Measurements from ENCODE around the gene GRM7.

The GRM7 gene

GRCh38 chr3:7573330-7573729, 712.4 kb downstream of the GRM7 start:
- no peak for TF ChIP-seq CTCF (IDR thresholded peaks at IDR 0.05; ENCODE audit: low read depth, low read length)
- no peak for DNase-seq (ENCODE audit: extremely low read depth, low read depth)

- DNase-seq (ENCODE audit: extremely low read depth, low read depth) = no peak
- no peak for TF ChIP-seq CTCF (IDR thresholded peaks at IDR 0.05; ENCODE audit: low read depth, low read length)
Observed at GRCh38 chr3:7574435-7574834, 713.5 kb downstream of the GRM7 start.

- no peak for DNase-seq (ENCODE audit: extremely low read depth, low read depth)
- no peak for TF ChIP-seq CTCF (IDR thresholded peaks at IDR 0.05; ENCODE audit: low read depth, low read length)
Observed at GRCh38 chr3:7576071-7576470, 715.2 kb downstream of the GRM7 start.

- no peak for TF ChIP-seq CTCF (IDR thresholded peaks at IDR 0.05; ENCODE audit: low read depth, low read length)
- no peak for DNase-seq (ENCODE audit: extremely low read depth, low read depth)
Observed at GRCh38 chr3:7576506-7576905, 715.6 kb downstream of the GRM7 start.

- TF ChIP-seq CTCF (IDR thresholded peaks at IDR 0.05; ENCODE audit: low read depth, low read length) = no peak
- no peak for DNase-seq (ENCODE audit: extremely low read depth, low read depth)
Observed at GRCh38 chr3:7577513-7577912, 716.6 kb downstream of the GRM7 start.

GRCh38 chr3:7581831-7582230, 720.9 kb downstream of the GRM7 start:
- no peak for TF ChIP-seq CTCF (IDR thresholded peaks at IDR 0.05; ENCODE audit: low read depth, low read length)
- DNase-seq (ENCODE audit: extremely low read depth, low read depth) = no peak

GRCh38 chr3:7585052-7585451, 724.1 kb downstream of the GRM7 start:
- no peak for DNase-seq (ENCODE audit: extremely low read depth, low read depth)
- no peak for TF ChIP-seq CTCF (IDR thresholded peaks at IDR 0.05; ENCODE audit: low read depth, low read length)

Data from AG09319 (cell line).